H1 (cell line): ENCODE measurements around the gene PGBD4. TPM values are rescaled to one million over a fixed set of nuclear protein-coding genes. Genes with fewer than 3 reads are reported as not detected.
"Not testable (repeated sequence)": the region's sequence is repeated elsewhere in the genome, so short reads cannot be mapped to it uniquely, and the experiment has no call there.

ENCODE experiments used
- CTCF ChIA-PET: fragments of 300-600 bp; sonication (Branson Sonifier 250); formaldehyde crosslinking; loops from one replicate; lab custom pipeline; 2021; ENCODE audit not compliant: partially characterized antibody; lab: Charles Lee
- POLR2A ChIA-PET: fragments of 300-600 bp; sonication (Branson Sonifier 250); formaldehyde crosslinking; loops from one replicate; lab custom pipeline; 2021; ENCODE audit warnings: inconsistent platforms; ENCODE audit not compliant: partially characterized antibody; lab: Charles Lee
- DNase-seq, 2 experiments: peaks; one replicate each; pipeline versions ENCODE4 v3.0.0 to v3.0.0-alpha.2; 2010 to 2022; ENCODE audit warnings: low spot score in 2 of 2, low read depth in 1 of 2, mixed read lengths in 1 of 2
- FAIRE-seq: peaks from 2 replicates; lab custom pipeline; 2011; peaks lifted over from hg19 to GRCh38; lab: Jason Lieb, UNC
- H2AFZ ChIP-seq: 2 replicates; pipeline ENCODE4 v1.8.1; 2012; ENCODE audit warnings: low read length, inconsistent platforms
- H2AK5ac ChIP-seq: 2 replicates; pipeline ENCODE4 v1.6.1; 2013; ENCODE audit warnings: low read depth, low read length
- H2BK120ac ChIP-seq: replicated peaks from 2 replicates; pipeline ENCODE3; 2013; ENCODE audit warnings: low read depth, low read length, inconsistent platforms
- H2BK12ac ChIP-seq: 2 replicates; pipeline ENCODE4 v1.6.1; 2013; ENCODE audit warnings: low read depth, low read length
- H2BK15ac ChIP-seq: 2 replicates; pipeline ENCODE4 v1.6.1; 2013; ENCODE audit warnings: low read length
- H2BK20ac ChIP-seq: 2 replicates; pipeline ENCODE4 v1.6.1; 2013; ENCODE audit warnings: low read length
- H2BK5ac ChIP-seq: 2 replicates; pipeline ENCODE4 v1.6.1; 2013; ENCODE audit warnings: low read depth, low read length
- H3K14ac ChIP-seq: 2 replicates; pipeline ENCODE4 v1.6.1; 2013; ENCODE audit warnings: inconsistent platforms; ENCODE audit not compliant: insufficient read length
- H3K18ac ChIP-seq: 2 replicates; pipeline ENCODE4 v1.6.1; 2013; ENCODE audit warnings: low read length; ENCODE audit errors: extremely low read depth
- H3K23ac ChIP-seq: 2 replicates; pipeline ENCODE4 v1.6.1; 2013; ENCODE audit warnings: inconsistent platforms; ENCODE audit not compliant: insufficient read length
- H3K23me2 ChIP-seq: 2 replicates; pipeline ENCODE4 v1.6.1; 2013; ENCODE audit warnings: low read depth, low read length
- H3K27ac ChIP-seq: 2 replicates; pipeline ENCODE4 v1.6.1; 2011; ENCODE audit warnings: low read depth, low read length, inconsistent platforms
- H3K27me3 ChIP-seq, 4 experiments: replicated peaks in 1 of 4; 1 replicate in 1 of 4; 2 replicates in 3 of 4; pipeline versions ENCODE4 v1.6.1 to v1.8.1; 2011 to 2013; ENCODE audit warnings: low read length in 3 of 4, mild to moderate bottlenecking in 3 of 4, inconsistent platforms in 2 of 4, mixed read lengths in 2 of 4, moderate library complexity in 1 of 4; ENCODE audit not compliant: control insufficient read depth in 3 of 4, insufficient read depth in 3 of 4; ENCODE audit errors: extremely low read depth in 1 of 4
- H3K36me3 ChIP-seq, 4 experiments: 2 replicates each; pipeline versions ENCODE4 v1.6.1 to v1.8.1; 2011 to 2013; ENCODE audit warnings: mild to moderate bottlenecking in 4 of 4, low read length in 3 of 4, moderate library complexity in 2 of 4, control low read depth in 1 of 4, inconsistent platforms in 1 of 4; ENCODE audit not compliant: insufficient read depth in 4 of 4, control insufficient read depth in 2 of 4
- H3K4ac ChIP-seq: replicated peaks from 2 replicates; pipeline ENCODE3; 2013; ENCODE audit warnings: low read length, low read depth, mixed read lengths, inconsistent platforms; ENCODE audit not compliant: insufficient read length
- H3K4me1 ChIP-seq, 4 experiments: replicated peaks in 1 of 4; 1 replicate in 1 of 4; 2 replicates in 3 of 4; pipeline versions ENCODE4 v1.6.1 to v1.8.1; 2011 to 2013; ENCODE audit warnings: low read length in 3 of 4, inconsistent platforms in 2 of 4, mixed read lengths in 1 of 4; ENCODE audit not compliant: insufficient read depth in 4 of 4, control insufficient read depth in 3 of 4
- H3K4me2 ChIP-seq, 2 experiments: 2 replicates each; pipeline versions ENCODE4 v1.6.1 to v1.8.1; 2011 to 2013; ENCODE audit warnings: low read depth in 2 of 2, low read length in 2 of 2, control low read depth in 1 of 2, inconsistent platforms in 1 of 2, mild to moderate bottlenecking in 1 of 2; ENCODE audit not compliant: insufficient read depth in 1 of 2
- H3K4me3 ChIP-seq, 4 experiments: fragments of 200-600, 300-600 bp in 1 of 4; sonication (generic), shearing (Covaris generic), sonication (Bioruptor Twin) in 1 of 4; 2 replicates each; pipeline versions ENCODE4 v1.5.1 to v1.8.1; 2011 to 2016; ENCODE audit warnings: low read length in 4 of 4, low read depth in 3 of 4, control low read depth in 2 of 4, inconsistent platforms in 2 of 4, mild to moderate bottlenecking in 2 of 4, mixed read lengths in 1 of 4, moderate library complexity in 1 of 4; ENCODE audit not compliant: insufficient read depth in 2 of 4; ENCODE audit errors: extremely low read depth in 1 of 4
- H3K56ac ChIP-seq: replicated peaks from 2 replicates; pipeline ENCODE3; 2013; ENCODE audit warnings: low read depth, mild to moderate bottlenecking, mixed read lengths, low read length, inconsistent platforms; ENCODE audit not compliant: insufficient read length
- H3K79me1 ChIP-seq: 2 replicates; pipeline ENCODE4 v1.6.1; 2013; ENCODE audit warnings: low read depth, low read length, control low read depth
- H3K79me2 ChIP-seq, 2 experiments: 2 replicates each; pipeline versions ENCODE4 v1.6.1 to v1.8.1; 2012 to 2013; ENCODE audit warnings: low read length in 2 of 2, mild to moderate bottlenecking in 2 of 2, inconsistent platforms in 1 of 2; ENCODE audit not compliant: insufficient read depth in 2 of 2, control insufficient read depth in 1 of 2
- H3K9ac ChIP-seq, 4 experiments: replicated peaks in 1 of 4; 1 replicate in 1 of 4; 2 replicates in 3 of 4; pipeline versions ENCODE4 v1.6.1 to v1.8.1; 2011 to 2013; ENCODE audit warnings: low read depth in 3 of 4, low read length in 3 of 4, control low read depth in 2 of 4, mild to moderate bottlenecking in 2 of 4, moderate library complexity in 2 of 4, inconsistent platforms in 1 of 4; ENCODE audit errors: extremely low read depth in 1 of 4
- H3K9me3 ChIP-seq, 2 experiments: 2 replicates each; pipeline versions ENCODE4 v1.6.1 to v1.8.1; 2012 to 2013; ENCODE audit warnings: mild to moderate bottlenecking in 2 of 2, moderate library complexity in 2 of 2, control low read depth in 1 of 2, inconsistent platforms in 1 of 2, low read depth in 1 of 2, low read length in 1 of 2, mixed read lengths in 1 of 2; ENCODE audit not compliant: insufficient read depth in 2 of 2
- H4K20me1 ChIP-seq, 2 experiments: replicated peaks in 1 of 2; 2 replicates each; pipeline versions ENCODE3 to v1.8.1; 2011 to 2013; ENCODE audit warnings: inconsistent platforms in 2 of 2, low read length in 2 of 2, mild to moderate bottlenecking in 1 of 2; ENCODE audit not compliant: insufficient read depth in 2 of 2, control insufficient read depth in 1 of 2
- H4K5ac ChIP-seq: 2 replicates; pipeline ENCODE4 v1.6.1; 2013; ENCODE audit warnings: low read length, low read depth, mixed read lengths, inconsistent platforms; ENCODE audit not compliant: insufficient read length
- H4K8ac ChIP-seq: 2 replicates; pipeline ENCODE4 v1.8.0; 2013; ENCODE audit warnings: mild to moderate bottlenecking, moderate library complexity, low read length, inconsistent platforms; ENCODE audit not compliant: insufficient read depth; ENCODE audit errors: extremely low read depth
- H4K91ac ChIP-seq: replicated peaks from 2 replicates; pipeline ENCODE3; 2013; ENCODE audit warnings: low read length, mixed read lengths, inconsistent platforms; ENCODE audit not compliant: insufficient read length
- WGBS, 2 experiments: shearing (Covaris generic) in 1 of 2; methylation state at CpG; one replicate each; pipeline versions ENCODE4 v1.1.6 to v1.1.7; 2013 to 2015; ENCODE audit warnings: low lambda C conversion rate in 2 of 2, mixed read lengths in 2 of 2, inconsistent platforms in 1 of 2, low coverage in 1 of 2, missing lambda C conversion rate in 1 of 2; ENCODE audit not compliant: insufficient replicate concordance in 2 of 2, insufficient coverage in 1 of 2, insufficient read length in 1 of 2; ENCODE audit errors: extremely low coverage in 1 of 2, missing lambda C conversion rate in 1 of 2; 5-methylcytosine and 5-hydroxymethylcytosine counted together
- polyA plus RNA-seq, 7 experiments: library from polyadenylated mRNA; depleted of rRNA in 3 of 7; stranded (reverse) in 5 of 7; unstranded in 2 of 7; fragments of >200 nt in 5 of 7; fragments of 200-250 nt in 2 of 7; gene quantifications; 1 replicate in 5 of 7; 2 replicates in 1 of 7; 4 replicates in 1 of 7; pipeline versions ENCODE4 v1.2.1 to v1.2.3, GENCODE V29; 2011 to 2013; ENCODE audit warnings: missing spikeins in 2 of 7, mixed read lengths in 2 of 7
- total RNA-seq: library from RNA; stranded (reverse); fragmentation: NEBNext Ultra II Directional; extraction: Animal tissue kit (Norgen Biotek cat#: 25700); gene quantifications from 2 replicates; pipeline ENCODE4 v1.2.1, GENCODE V29; 2021

The PGBD4 gene
- total and polyA plus RNA-seq, 2 of the 8 experiments (the other 6 are each of a cell fraction or from before 2014, with no cell fraction given) = 0.68 to 0.76 TPM

- H4K20me1 ChIP-seq, H3K4ac ChIP-seq, H2BK15ac ChIP-seq, H2BK120ac ChIP-seq, H3K9me3 ChIP-seq, H3K9ac ChIP-seq, H2BK20ac ChIP-seq, FAIRE-seq, H3K23ac ChIP-seq, H3K79me2 ChIP-seq, H3K79me1 ChIP-seq, H4K8ac ChIP-seq, H2BK12ac ChIP-seq, H3K4me3 ChIP-seq, H4K5ac ChIP-seq, H2AFZ ChIP-seq, H3K4me2 ChIP-seq, DNase-seq, H3K27me3 ChIP-seq, H3K36me3 ChIP-seq, H3K56ac ChIP-seq, H2AK5ac ChIP-seq, H3K14ac ChIP-seq, H3K27ac ChIP-seq, H3K4me1 ChIP-seq, H3K23me2 ChIP-seq, H4K91ac ChIP-seq, H2BK5ac ChIP-seq, H3K18ac ChIP-seq: not testable (repeated sequence)
- WGBS, 2 experiments = 71% methylated on average over 2 of the region's 2 CpGs; no CpG with 5 or more reads in 1 of the 2 experiments
- CTCF ChIA-PET = interaction anchor here (0.6 to 3.7 kb wide), 3 partner anchors 10 to 70 kb away, joined by 3 to 22 read pairs (median 3); no protein-coding TSS in a partner anchor
- POLR2A ChIA-PET = interaction anchor here (0.9 kb wide), 1 partner anchor 90 kb away, joined by 3 read pairs; the partner anchor contains the start of gene KATNBL1
Measured at GRCh38 chr15:34120420-34120819, 18.5 kb downstream of the PGBD4 start.

GRCh38 chr15:34121786-34122185 lies 19.9 kb downstream of the PGBD4 start:
- not testable (repeated sequence) for H2BK120ac ChIP-seq, H3K23me2 ChIP-seq, H3K4me2 ChIP-seq, H3K23ac ChIP-seq, H3K4me1 ChIP-seq, H3K14ac ChIP-seq, H3K27me3 ChIP-seq, H3K36me3 ChIP-seq, H3K18ac ChIP-seq, H3K9ac ChIP-seq, H4K8ac ChIP-seq, H2AFZ ChIP-seq, H4K91ac ChIP-seq, H3K4me3 ChIP-seq, H3K9me3 ChIP-seq, H3K27ac ChIP-seq, H4K5ac ChIP-seq, DNase-seq, H3K56ac ChIP-seq, H3K4ac ChIP-seq, H4K20me1 ChIP-seq, FAIRE-seq, H2BK5ac ChIP-seq, H3K79me1 ChIP-seq, H2BK15ac ChIP-seq, H2AK5ac ChIP-seq, H2BK20ac ChIP-seq, H3K79me2 ChIP-seq, H2BK12ac ChIP-seq
- CTCF ChIA-PET = interaction anchor here (1.2 to 3.7 kb wide), 2 partner anchors 11 to 111 kb away, joined by 3 to 22 read pairs; no protein-coding TSS in a partner anchor
- POLR2A ChIA-PET = interaction anchor here (1.3 kb wide), 1 partner anchor 11 kb away, joined by 7 read pairs; no protein-coding TSS in a partner anchor
- 90% methylated on average over 12 of the region's 12 CpGs; no CpG with 5 or more reads in 1 of the 2 experiments for WGBS, 2 experiments
